ENCODE measurements around the gene TRIM71.

DNA sequence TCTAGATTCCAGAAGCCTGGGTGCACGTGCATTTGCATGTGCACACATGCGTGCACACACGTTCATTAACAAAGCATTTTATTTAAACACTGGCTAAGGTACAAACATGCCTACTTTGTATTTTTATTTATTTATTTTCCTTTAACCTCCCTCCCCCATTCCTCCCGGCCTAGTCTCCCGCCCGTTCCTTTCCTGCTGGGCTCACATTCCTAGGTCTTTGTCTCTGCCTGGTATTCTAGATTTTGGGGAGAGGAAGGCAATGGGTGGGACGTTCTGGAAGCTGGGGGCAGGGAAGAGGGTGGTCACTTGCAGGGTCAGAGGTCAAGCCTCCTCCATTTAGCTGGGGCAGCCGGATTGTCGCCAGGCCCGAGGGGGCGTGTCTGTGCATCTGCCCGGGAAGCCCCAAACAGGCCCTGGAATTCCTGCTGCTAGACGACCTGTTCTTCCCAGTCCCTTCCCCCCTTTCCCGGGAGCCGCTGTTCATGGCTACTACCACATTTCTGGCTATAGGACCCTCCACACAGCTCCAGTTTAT, 51.8 kb downstream of the TRIM71 start:
- TF ChIP-seq, protein P1, sequence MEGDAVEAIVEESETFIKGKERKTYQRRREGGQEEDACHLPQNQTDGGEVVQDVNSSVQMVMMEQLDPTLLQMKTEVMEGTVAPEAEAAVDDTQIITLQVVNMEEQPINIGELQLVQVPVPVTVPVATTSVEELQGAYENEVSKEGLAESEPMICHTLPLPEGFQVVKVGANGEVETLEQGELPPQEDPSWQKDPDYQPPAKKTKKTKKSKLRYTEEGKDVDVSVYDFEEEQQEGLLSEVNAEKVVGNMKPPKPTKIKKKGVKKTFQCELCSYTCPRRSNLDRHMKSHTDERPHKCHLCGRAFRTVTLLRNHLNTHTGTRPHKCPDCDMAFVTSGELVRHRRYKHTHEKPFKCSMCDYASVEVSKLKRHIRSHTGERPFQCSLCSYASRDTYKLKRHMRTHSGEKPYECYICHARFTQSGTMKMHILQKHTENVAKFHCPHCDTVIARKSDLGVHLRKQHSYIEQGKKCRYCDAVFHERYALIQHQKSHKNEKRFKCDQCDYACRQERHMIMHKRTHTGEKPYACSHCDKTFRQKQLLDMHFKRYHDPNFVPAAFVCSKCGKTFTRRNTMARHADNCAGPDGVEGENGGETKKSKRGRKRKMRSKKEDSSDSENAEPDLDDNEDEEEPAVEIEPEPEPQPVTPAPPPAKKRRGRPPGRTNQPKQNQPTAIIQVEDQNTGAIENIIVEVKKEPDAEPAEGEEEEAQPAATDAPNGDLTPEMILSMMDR (IDR thresholded peaks at IDR 0.05), result no peak
- TF ChIP-seq EP300 (IDR thresholded peaks at IDR 0.05) (no peak), POLR2A (IDR thresholded peaks at IDR 0.05) (no peak)
